HepG2 (cell line): Measurements from ENCODE around the gene SLC5A6. TPM values are rescaled to one million over a fixed set of nuclear protein-coding genes. Genes with fewer than 3 reads are reported as not detected.

ENCODE experiments used
- AGO2 ChIP-seq: fragments of 200-400 bp; formaldehyde crosslinking; optimal IDR thresholded peaks from 2 replicates; pipeline ENCODE3; 2017; ENCODE audit warnings: mild to moderate bottlenecking, low read depth, low read length, moderate library complexity
- CHD4 ChIP-seq: fragments of 200-600 bp; sonication (generic); IDR thresholded peaks from 2 replicates; pipeline ENCODE4 v1.7.0; 2017; ENCODE audit warnings: mild to moderate bottlenecking, low read length, borderline replicate concordance
- DNMT1 ChIP-seq: sonication (generic); formaldehyde crosslinking; IDR thresholded peaks from 2 replicates; pipeline ENCODE4 v1.5.1; 2020; ENCODE audit warnings: mild to moderate bottlenecking, missing genetic modification reagents
- HDAC2 ChIP-seq: sonication (generic); formaldehyde crosslinking; IDR thresholded peaks from 2 replicates; pipeline ENCODE4 v1.4.0; 2020; ENCODE audit warnings: missing genetic modification reagents
- KDM4B ChIP-seq: sonication (generic); formaldehyde crosslinking; IDR thresholded peaks from 2 replicates; pipeline ENCODE4 v1.4.0; 2020; ENCODE audit warnings: missing genetic modification reagents
- MAF1 ChIP-seq: sonication (generic); formaldehyde crosslinking; IDR thresholded peaks from 2 replicates; pipeline ENCODE4 v1.5.0; 2020; ENCODE audit warnings: missing genetic modification reagents, borderline replicate concordance
- MTF2 ChIP-seq: sonication (generic); formaldehyde crosslinking; IDR thresholded peaks from 2 replicates; pipeline ENCODE4 v1.5.0; 2020; ENCODE audit warnings: missing genetic modification reagents, borderline replicate concordance
- NFRKB ChIP-seq: fragments of 450-650 bp; IDR thresholded peaks from 2 replicates; pipeline ENCODE4 v1.6.1; 2017
- SRF ChIP-seq: IDR thresholded peaks from 2 replicates; pipeline ENCODE4 v1.6.1; 2011; ENCODE audit warnings: mild to moderate bottlenecking, low read depth, low read length, moderate library complexity
- SRY ChIP-seq: sonication (generic); formaldehyde crosslinking; IDR thresholded peaks from 2 replicates; pipeline ENCODE4 v1.8.0; 2022; ENCODE audit warnings: mild to moderate bottlenecking, missing genetic modification reagents
- TAF1 ChIP-seq: sonication (generic); formaldehyde crosslinking; IDR thresholded peaks from 2 replicates; pipeline ENCODE4 v1.4.0; 2020; ENCODE audit warnings: missing genetic modification reagents
- TEAD2 ChIP-seq: sonication (generic); formaldehyde crosslinking; IDR thresholded peaks from 2 replicates; pipeline ENCODE4 v1.9.0; 2021; ENCODE audit warnings: missing genetic modification reagents
- ZNF253 ChIP-seq: sonication (generic); formaldehyde crosslinking; IDR thresholded peaks from 2 replicates; pipeline ENCODE4 v1.8.0; 2022; ENCODE audit warnings: mild to moderate bottlenecking, missing genetic modification reagents, borderline replicate concordance
- ZNF326 ChIP-seq: sonication (generic); formaldehyde crosslinking; IDR thresholded peaks from 2 replicates; pipeline ENCODE4 v1.4.0; 2020; ENCODE audit warnings: missing genetic modification reagents, borderline replicate concordance
- ZNF670 ChIP-seq: sonication (generic); formaldehyde crosslinking; IDR thresholded peaks from 2 replicates; pipeline ENCODE4 v1.8.0; 2022; ENCODE audit warnings: mild to moderate bottlenecking, missing genetic modification reagents, borderline replicate concordance
- polyA plus RNA-seq, 8 experiments: library from polyadenylated mRNA; depleted of rRNA in 3 of 8; stranded (reverse) in 7 of 8; unstranded in 1 of 8; fragments of >200 nt; fragmentation: Illumina TruSeq in 4 of 8; extraction: Trizol in 4 of 8; gene quantifications; 2 replicates each; pipeline versions ENCODE4 v1.2.1 to v1.2.3, GENCODE V29; 2011 to 2016; ENCODE audit warnings: low read depth in 4 of 8, missing spikeins in 1 of 8, mixed read lengths in 1 of 8; ENCODE audit not compliant: insufficient read depth in 1 of 8
- total RNA-seq, 5 experiments: library from RNA; depleted of rRNA; stranded (reverse); fragments of >200 nt; fragmentation: Illumina TruSeq; extraction: Trizol; gene quantifications; 2 replicates each; pipeline ENCODE4 v1.2.3, GENCODE V29; 2016; ENCODE audit warnings: low read depth in 1 of 5
- TF ChIP-seq, protein P1 (sequence below): sonication (generic); formaldehyde crosslinking; IDR thresholded peaks from 2 replicates; pipeline ENCODE4 v1.4.0; 2020; ENCODE audit warnings: mild to moderate bottlenecking, missing genetic modification reagents
- TF ChIP-seq, protein P2 (sequence below): sonication (generic); formaldehyde crosslinking; conservative IDR thresholded peaks from 2 replicates; pipeline ENCODE4 v1.4.0; 2020; ENCODE audit warnings: missing genetic modification reagents
- TF ChIP-seq, protein P3 (sequence below): sonication (generic); formaldehyde crosslinking; IDR thresholded peaks from 2 replicates; pipeline ENCODE4 v1.5.0; 2020; ENCODE audit warnings: mild to moderate bottlenecking, missing genetic modification reagents
- TF ChIP-seq, protein P4 (sequence below): sonication (generic); formaldehyde crosslinking; IDR thresholded peaks from 2 replicates; pipeline ENCODE4 v1.5.0; 2020; ENCODE audit warnings: missing genetic modification reagents
- TF ChIP-seq, protein P5 (sequence below): sonication (generic); formaldehyde crosslinking; IDR thresholded peaks from 2 replicates; pipeline ENCODE4 v1.4.0; 2020; ENCODE audit warnings: missing genetic modification reagents
- TF ChIP-seq, protein P6 (sequence below): sonication (generic); formaldehyde crosslinking; IDR thresholded peaks from 2 replicates; pipeline ENCODE4 v1.4.0; 2020; ENCODE audit warnings: mild to moderate bottlenecking, missing genetic modification reagents

The SLC5A6 gene
- total and polyA plus RNA-seq, 2 of the 13 experiments (the other 11 are each of a cell fraction or from before 2014, with no cell fraction given): 135 to 417 TPM

DNA sequence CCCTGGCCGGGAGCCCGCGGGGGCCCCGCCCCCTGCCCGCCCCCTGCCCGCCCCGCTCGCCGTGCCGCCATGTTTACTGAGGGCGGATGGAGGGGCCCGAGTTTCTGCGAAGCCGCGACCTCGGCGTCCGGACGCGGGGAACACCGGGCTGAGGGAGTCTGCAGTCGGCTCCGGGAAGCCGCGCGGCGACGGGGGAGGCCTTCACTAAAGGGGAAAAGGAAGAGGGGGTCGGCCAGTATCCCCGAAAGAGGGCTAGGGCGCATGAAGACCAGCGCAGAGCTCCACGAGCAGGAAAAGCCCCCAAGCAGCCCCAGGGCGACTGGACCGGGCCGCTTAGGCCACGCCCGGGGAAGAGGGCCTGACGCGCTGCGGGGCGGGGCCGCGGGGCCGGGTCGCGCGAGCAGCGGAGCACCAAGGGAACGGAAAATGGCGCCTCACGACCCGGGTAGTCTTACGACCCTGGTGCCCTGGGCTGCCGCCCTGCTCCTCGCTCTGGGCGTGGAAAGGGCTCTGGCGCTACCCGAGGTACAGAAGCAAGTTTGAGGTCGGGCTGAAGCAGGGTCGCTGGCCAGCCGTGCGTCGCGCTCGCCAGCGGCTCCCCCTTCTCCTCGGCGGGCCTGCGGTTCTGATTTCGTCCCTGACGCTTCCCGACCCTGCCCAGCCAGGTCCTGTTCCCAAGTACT is at the start of gene SLC5A6, which contains the start of gene ATRAID (continued):
- TF ChIP-seq, protein P1, sequence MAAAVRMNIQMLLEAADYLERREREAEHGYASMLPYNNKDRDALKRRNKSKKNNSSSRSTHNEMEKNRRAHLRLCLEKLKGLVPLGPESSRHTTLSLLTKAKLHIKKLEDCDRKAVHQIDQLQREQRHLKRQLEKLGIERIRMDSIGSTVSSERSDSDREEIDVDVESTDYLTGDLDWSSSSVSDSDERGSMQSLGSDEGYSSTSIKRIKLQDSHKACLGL (CRISPR knock-in tag): peak; percentile 76; the same call in 1 of the 2 replicates
- TF ChIP-seq SRY (CRISPR knock-in tag) (peak; percentile 90), DNMT1 (peak; percentile 95; the same call in 1 of the 2 replicates), ZNF670 (CRISPR knock-in tag) (peak; percentile 73; the same call in 1 of the 2 replicates), ZNF253 (CRISPR knock-in tag) (peak; percentile 25; the same call in 1 of the 2 replicates), MTF2 (CRISPR knock-in tag) (no peak), TEAD2 (CRISPR knock-in tag) (no peak), NFRKB (no peak; the same call in 1 of the 2 replicates), ZNF326 (CRISPR knock-in tag) (no peak), AGO2 (peak; percentile 84), TAF1 (CRISPR knock-in tag) (peak; percentile 99), CHD4 (no peak), MAF1 (CRISPR knock-in tag) (no peak; the same call in 1 of the 2 replicates), KDM4B (CRISPR knock-in tag) (no peak; the same call in 1 of the 2 replicates), HDAC2 (peak; percentile 81), SRF (no peak)
- TF ChIP-seq, protein P2, sequence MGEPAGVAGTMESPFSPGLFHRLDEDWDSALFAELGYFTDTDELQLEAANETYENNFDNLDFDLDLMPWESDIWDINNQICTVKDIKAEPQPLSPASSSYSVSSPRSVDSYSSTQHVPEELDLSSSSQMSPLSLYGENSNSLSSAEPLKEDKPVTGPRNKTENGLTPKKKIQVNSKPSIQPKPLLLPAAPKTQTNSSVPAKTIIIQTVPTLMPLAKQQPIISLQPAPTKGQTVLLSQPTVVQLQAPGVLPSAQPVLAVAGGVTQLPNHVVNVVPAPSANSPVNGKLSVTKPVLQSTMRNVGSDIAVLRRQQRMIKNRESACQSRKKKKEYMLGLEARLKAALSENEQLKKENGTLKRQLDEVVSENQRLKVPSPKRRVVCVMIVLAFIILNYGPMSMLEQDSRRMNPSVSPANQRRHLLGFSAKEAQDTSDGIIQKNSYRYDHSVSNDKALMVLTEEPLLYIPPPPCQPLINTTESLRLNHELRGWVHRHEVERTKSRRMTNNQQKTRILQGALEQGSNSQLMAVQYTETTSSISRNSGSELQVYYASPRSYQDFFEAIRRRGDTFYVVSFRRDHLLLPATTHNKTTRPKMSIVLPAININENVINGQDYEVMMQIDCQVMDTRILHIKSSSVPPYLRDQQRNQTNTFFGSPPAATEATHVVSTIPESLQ: no peak
- TF ChIP-seq, protein P3, sequence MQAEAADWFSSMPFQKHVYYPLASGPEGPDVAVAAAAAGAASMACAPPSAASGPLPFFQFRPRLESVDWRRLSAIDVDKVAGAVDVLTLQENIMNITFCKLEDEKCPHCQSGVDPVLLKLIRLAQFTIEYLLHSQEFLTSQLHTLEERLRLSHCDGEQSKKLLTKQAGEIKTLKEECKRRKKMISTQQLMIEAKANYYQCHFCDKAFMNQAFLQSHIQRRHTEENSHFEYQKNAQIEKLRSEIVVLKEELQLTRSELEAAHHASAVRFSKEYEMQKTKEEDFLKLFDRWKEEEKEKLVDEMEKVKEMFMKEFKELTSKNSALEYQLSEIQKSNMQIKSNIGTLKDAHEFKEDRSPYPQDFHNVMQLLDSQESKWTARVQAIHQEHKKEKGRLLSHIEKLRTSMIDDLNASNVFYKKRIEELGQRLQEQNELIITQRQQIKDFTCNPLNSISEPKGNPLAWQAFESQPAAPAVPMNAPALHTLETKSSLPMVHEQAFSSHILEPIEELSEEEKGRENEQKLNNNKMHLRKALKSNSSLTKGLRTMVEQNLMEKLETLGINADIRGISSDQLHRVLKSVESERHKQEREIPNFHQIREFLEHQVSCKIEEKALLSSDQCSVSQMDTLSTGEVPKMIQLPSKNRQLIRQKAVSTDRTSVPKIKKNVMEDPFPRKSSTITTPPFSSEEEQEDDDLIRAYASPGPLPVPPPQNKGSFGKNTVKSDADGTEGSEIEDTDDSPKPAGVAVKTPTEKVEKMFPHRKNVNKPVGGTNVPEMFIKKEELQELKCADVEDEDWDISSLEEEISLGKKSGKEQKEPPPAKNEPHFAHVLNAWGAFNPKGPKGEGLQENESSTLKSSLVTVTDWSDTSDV (CRISPR knock-in tag): peak; percentile 97; the same call in 1 of the 2 replicates
- TF ChIP-seq, protein P4, sequence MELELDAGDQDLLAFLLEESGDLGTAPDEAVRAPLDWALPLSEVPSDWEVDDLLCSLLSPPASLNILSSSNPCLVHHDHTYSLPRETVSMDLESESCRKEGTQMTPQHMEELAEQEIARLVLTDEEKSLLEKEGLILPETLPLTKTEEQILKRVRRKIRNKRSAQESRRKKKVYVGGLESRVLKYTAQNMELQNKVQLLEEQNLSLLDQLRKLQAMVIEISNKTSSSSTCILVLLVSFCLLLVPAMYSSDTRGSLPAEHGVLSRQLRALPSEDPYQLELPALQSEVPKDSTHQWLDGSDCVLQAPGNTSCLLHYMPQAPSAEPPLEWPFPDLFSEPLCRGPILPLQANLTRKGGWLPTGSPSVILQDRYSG (CRISPR knock-in tag): no peak; the same call in 1 of the 2 replicates
- TF ChIP-seq, protein P5, sequence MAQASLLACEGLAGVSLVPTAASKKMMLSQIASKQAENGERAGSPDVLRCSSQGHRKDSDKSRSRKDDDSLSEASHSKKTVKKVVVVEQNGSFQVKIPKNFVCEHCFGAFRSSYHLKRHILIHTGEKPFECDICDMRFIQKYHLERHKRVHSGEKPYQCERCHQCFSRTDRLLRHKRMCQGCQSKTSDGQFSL: peak; percentile 7
- TF ChIP-seq, protein P6, sequence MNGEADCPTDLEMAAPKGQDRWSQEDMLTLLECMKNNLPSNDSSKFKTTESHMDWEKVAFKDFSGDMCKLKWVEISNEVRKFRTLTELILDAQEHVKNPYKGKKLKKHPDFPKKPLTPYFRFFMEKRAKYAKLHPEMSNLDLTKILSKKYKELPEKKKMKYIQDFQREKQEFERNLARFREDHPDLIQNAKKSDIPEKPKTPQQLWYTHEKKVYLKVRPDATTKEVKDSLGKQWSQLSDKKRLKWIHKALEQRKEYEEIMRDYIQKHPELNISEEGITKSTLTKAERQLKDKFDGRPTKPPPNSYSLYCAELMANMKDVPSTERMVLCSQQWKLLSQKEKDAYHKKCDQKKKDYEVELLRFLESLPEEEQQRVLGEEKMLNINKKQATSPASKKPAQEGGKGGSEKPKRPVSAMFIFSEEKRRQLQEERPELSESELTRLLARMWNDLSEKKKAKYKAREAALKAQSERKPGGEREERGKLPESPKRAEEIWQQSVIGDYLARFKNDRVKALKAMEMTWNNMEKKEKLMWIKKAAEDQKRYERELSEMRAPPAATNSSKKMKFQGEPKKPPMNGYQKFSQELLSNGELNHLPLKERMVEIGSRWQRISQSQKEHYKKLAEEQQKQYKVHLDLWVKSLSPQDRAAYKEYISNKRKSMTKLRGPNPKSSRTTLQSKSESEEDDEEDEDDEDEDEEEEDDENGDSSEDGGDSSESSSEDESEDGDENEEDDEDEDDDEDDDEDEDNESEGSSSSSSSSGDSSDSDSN (CRISPR knock-in tag): peak; percentile 94
